Measurements from ENCODE around the gene GAL3ST3. TPM values are rescaled to one million over a fixed set of nuclear protein-coding genes. Genes with fewer than 3 reads are reported as not detected.

GAL3ST3 gene
- total and polyA plus RNA-seq, 10 of the 15 experiments (the other 5 are each of a cell fraction or from before 2014, with no cell fraction given), result 0.06 to 0.12 TPM; not detected in 8

DNA sequence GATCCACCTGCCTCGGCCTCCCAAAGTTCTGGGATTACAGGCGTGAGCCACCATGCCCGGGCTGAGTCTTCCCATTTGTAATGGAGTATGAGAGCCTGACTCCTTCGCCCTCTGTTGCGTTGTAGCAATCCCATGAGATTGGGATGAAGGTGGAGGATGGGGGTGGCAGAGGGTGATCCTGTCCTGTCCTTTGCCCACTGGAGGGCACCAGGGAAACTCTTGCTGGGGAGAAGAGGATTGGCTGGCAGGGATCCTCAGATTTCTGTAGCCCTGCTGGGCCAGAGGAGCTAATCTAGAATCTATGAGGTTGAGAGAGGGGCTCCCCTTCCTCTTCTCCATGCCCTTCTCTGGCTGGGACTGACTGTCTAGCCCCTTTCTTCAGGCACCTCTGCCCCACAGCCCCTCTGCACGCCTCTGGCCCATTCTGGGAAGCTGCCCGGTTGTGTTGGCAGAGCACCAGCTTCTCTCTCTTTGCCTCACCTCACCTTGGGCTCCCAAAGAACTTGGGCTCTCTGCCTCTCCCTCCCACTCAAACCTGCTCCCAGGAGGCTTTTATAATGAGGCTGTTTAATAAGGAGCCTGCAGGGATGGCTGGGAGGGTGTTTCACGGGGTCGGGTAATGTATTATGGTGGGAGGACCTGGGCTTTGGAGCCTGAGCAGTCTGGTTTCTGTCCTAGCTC is 13.2 kb downstream of the GAL3ST3 start:
- Histone ChIP-seq H3K4me2 (ENCODE audit: control insufficient read depth, insufficient read depth) (no peak overlapping the region), H3K9ac (ENCODE audit: control insufficient read depth, insufficient read depth, low read length) (no peak overlapping the region), H3K9me3 (replicated peaks; ENCODE audit: control insufficient read depth, insufficient read depth, low read length) (no peaks in the 10 kb centered on the region; the same call in 2 of the 3 replicates), H3K36me3 (ENCODE audit: control insufficient read depth in 2 of 2, insufficient read depth in 2 of 2, low read length in 1 of 2) (no peaks in the 10 kb centered on the region), H3K4me3 (no peak overlapping the region), H3K27me3 (replicated peaks in 1 of 2; ENCODE audit: control insufficient read depth in 2 of 2, insufficient read depth in 2 of 2, low read length in 1 of 2) (no peaks in the 10 kb centered on the region), H3K4me1 (ENCODE audit: control insufficient read depth, insufficient read depth, low read length) (no peaks in the 10 kb centered on the region), H3K27ac (ENCODE audit: control insufficient read depth, insufficient read depth) (no peak overlapping the region), H4K20me1 (ENCODE audit: control insufficient read depth, insufficient read depth) (no peaks in the 10 kb centered on the region), H2AFZ (ENCODE audit: control insufficient read depth, low read depth, low read length) (no peak overlapping the region), H3K79me2 (ENCODE audit: control insufficient read depth, insufficient read depth, low read length) (no peaks in the 10 kb centered on the region)
- ChIA-PET CTCF (interaction anchor here (1.0 to 3.1 kb wide), 3 partner anchors 9 to 13 kb away, joined by 3 to 25 read pairs (median 19); no protein-coding TSS in a partner anchor), RAD21 (ENCODE audit: unreplicated experiment) (interaction anchor here (0.8 kb wide), 1 partner anchor 100 kb away, joined by 3 read pairs; no protein-coding TSS in a partner anchor), POLR2A (no interaction called here), SMC1A (ENCODE audit: uncharacterized antibody, unreplicated experiment) (interaction anchor here (1.2 to 1.7 kb wide), 2 partner anchors 9 to 27 kb away, joined by 3 to 4 read pairs; no protein-coding TSS in a partner anchor)
- WGBS (ENCODE audit: insufficient coverage, insufficient replicate concordance, low lambda C conversion rate, missing lambda C conversion rate), result 42% methylated on average over 9 of the region's 9 CpGs
- DNase-seq (ENCODE audit: low read depth, low spot score) (no peak), ATAC-seq (no peak), FAIRE-seq (no peak)
- in situ Hi-C loops (cut with MboI) (no loop called here), intact Hi-C loops (cut with micrococcal nuclease; ENCODE audit: unreplicated experiment) (no loop called here)
- no peak for TF ChIP-seq USF2 (IDR thresholded peaks at IDR 0.05; ENCODE audit: borderline replicate concordance, low read depth, low read length)
- TF ChIP-seq ZNF207 (IDR thresholded peaks at IDR 0.05; ENCODE audit: borderline replicate concordance), result no peak
- BruUV-seq (replicated peaks), result no TSS peak

DNA sequence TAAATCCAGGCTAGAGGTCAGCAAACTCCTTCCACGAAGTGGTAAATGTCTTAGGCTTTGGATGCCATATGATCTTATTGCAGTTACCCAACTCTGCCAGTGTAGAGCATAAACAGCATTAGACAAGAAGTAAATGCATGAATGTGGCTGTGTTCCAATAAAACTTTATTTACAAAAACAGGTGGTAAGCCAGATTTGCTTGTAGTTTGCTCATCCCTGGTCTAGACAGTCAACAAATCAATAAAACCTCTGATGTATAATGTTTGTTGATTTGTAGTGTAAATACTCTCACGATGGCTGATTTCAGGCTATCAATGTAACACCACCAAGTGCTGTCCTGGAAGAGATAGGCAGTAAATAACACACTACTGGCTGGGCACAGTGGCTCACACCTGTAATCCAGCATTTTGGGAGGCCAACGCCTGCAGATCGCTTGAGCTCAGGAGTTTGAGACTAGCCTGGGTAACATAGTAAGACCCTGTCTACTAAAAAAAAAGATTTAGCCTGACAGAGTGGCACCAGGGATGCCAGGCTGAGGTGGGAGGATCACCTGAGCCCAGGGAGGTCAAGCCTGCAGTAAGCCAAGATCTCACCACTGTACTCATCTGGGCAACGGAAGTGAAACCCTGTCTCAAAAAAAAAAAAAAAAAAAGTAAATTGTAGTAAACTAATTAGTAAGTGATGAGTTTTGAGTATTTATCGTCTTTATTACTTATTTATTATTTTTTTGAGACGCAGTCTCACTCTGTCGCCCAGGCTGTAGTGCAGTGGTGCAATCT is 15.8 kb downstream of the GAL3ST3 start:
- H4K20me1 ChIP-seq (ENCODE audit: control insufficient read depth, insufficient read depth), result no peaks in the 10 kb centered on the region
- ChIA-PET CTCF (interaction anchor here (1.7 to 2.0 kb wide), 2 partner anchors 11 to 12 kb away, joined by 5 to 9 read pairs; no protein-coding TSS in a partner anchor), RAD21 (ENCODE audit: unreplicated experiment) (no interaction called here), POLR2A (no interaction called here), SMC1A (ENCODE audit: uncharacterized antibody, unreplicated experiment) (no interaction called here)
- no peak overlapping the region for H3K27ac ChIP-seq (ENCODE audit: control insufficient read depth, insufficient read depth)
- in situ Hi-C loops (cut with MboI) (no loop called here), intact Hi-C loops (cut with micrococcal nuclease; ENCODE audit: unreplicated experiment) (no loop called here)
- 54% methylated on average over 7 of the region's 8 CpGs for WGBS (ENCODE audit: insufficient coverage, insufficient replicate concordance, low lambda C conversion rate, missing lambda C conversion rate)
- no peak overlapping the region for H3K4me3 ChIP-seq
- H3K9ac ChIP-seq (ENCODE audit: control insufficient read depth, insufficient read depth, low read length), result no peak overlapping the region
- DNase-seq (ENCODE audit: low read depth, low spot score) (no peak), ATAC-seq (peak; percentile 61; the same call in 2 of the 3 replicates), FAIRE-seq (no peak)
- no TSS peak for BruUV-seq (replicated peaks)
- no peak overlapping the region for H2AFZ ChIP-seq (ENCODE audit: control insufficient read depth, low read depth, low read length)
- H3K36me3 ChIP-seq (ENCODE audit: control insufficient read depth in 2 of 2, insufficient read depth in 2 of 2, low read length in 1 of 2), result no peaks in the 10 kb centered on the region
- H3K4me2 ChIP-seq (ENCODE audit: control insufficient read depth, insufficient read depth), result no peak overlapping the region
- no peaks in the 10 kb centered on the region for H3K27me3 ChIP-seq (replicated peaks in 1 of 2; ENCODE audit: control insufficient read depth in 2 of 2, insufficient read depth in 2 of 2, low read length in 1 of 2)
- H3K9me3 ChIP-seq (replicated peaks; ENCODE audit: control insufficient read depth, insufficient read depth, low read length), result no peaks in the 10 kb centered on the region; the same call in 2 of the 3 replicates
- H3K4me1 ChIP-seq (ENCODE audit: control insufficient read depth, insufficient read depth, low read length), result no peaks in the 10 kb centered on the region
- H3K79me2 ChIP-seq (ENCODE audit: control insufficient read depth, insufficient read depth, low read length), result no peaks in the 10 kb centered on the region
- TF ChIP-seq SPI1 (IDR thresholded peaks at IDR 0.05; ENCODE audit: borderline replicate concordance, insufficient read depth, low read depth, low read length) (peak; percentile 45; the same call in 1 of the 2 replicates), CTCF (IDR thresholded peaks at IDR 0.05 in 2 of 3, conservative IDR thresholded peaks at IDR 0.05 in 1 of 3; ENCODE audit: control insufficient read depth in 2 of 3, extremely low read depth in 1 of 3, insufficient read depth in 1 of 3, low read depth in 3 of 3, low read length in 3 of 3) (no peak), CREB1 (IDR thresholded peaks at IDR 0.05; ENCODE audit: low read depth) (no peak), IRF4 (IDR thresholded peaks at IDR 0.05; ENCODE audit: low read depth, low read length) (no peak)
